AG10803 (cell line): ENCODE data around the gene SYS1.

Experiments
- DNase-seq: peaks from one replicate; pipeline ENCODE4 v3.0.0; 2010; ENCODE audit warnings: low read depth
- H3K4me3 ChIP-seq: 2 replicates; pipeline ENCODE4 v1.5.1; 2011; ENCODE audit warnings: mild to moderate bottlenecking, low read length, control low read depth
- TF ChIP-seq, protein P1 (sequence below): conservative IDR thresholded peaks from 2 replicates; pipeline ENCODE4 v1.5.1; 2011; ENCODE audit warnings: mild to moderate bottlenecking, low read length, control low read depth, inconsistent platforms

The SYS1 gene

DNA sequence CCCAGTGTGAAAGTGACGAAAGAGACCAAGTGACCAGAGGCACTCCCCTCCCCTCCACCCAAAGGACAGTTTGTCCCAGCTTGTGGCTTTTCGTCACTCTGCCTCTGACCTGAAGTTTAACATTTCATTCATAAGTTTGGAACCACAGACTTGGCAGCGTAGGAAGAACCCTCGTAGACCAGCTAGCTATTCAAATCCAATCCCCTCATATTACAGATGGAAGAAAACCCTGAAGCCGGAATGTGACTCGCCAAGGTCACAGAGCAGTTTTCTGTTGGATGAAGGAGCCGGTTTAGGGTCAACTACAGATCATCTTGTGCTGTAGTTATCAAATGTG is 3.9 kb upstream of the SYS1 start:
- no peak overlapping the region for H3K4me3 ChIP-seq
- TF ChIP-seq, protein P1, sequence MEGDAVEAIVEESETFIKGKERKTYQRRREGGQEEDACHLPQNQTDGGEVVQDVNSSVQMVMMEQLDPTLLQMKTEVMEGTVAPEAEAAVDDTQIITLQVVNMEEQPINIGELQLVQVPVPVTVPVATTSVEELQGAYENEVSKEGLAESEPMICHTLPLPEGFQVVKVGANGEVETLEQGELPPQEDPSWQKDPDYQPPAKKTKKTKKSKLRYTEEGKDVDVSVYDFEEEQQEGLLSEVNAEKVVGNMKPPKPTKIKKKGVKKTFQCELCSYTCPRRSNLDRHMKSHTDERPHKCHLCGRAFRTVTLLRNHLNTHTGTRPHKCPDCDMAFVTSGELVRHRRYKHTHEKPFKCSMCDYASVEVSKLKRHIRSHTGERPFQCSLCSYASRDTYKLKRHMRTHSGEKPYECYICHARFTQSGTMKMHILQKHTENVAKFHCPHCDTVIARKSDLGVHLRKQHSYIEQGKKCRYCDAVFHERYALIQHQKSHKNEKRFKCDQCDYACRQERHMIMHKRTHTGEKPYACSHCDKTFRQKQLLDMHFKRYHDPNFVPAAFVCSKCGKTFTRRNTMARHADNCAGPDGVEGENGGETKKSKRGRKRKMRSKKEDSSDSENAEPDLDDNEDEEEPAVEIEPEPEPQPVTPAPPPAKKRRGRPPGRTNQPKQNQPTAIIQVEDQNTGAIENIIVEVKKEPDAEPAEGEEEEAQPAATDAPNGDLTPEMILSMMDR, result no peak
- no peak for DNase-seq

DNA sequence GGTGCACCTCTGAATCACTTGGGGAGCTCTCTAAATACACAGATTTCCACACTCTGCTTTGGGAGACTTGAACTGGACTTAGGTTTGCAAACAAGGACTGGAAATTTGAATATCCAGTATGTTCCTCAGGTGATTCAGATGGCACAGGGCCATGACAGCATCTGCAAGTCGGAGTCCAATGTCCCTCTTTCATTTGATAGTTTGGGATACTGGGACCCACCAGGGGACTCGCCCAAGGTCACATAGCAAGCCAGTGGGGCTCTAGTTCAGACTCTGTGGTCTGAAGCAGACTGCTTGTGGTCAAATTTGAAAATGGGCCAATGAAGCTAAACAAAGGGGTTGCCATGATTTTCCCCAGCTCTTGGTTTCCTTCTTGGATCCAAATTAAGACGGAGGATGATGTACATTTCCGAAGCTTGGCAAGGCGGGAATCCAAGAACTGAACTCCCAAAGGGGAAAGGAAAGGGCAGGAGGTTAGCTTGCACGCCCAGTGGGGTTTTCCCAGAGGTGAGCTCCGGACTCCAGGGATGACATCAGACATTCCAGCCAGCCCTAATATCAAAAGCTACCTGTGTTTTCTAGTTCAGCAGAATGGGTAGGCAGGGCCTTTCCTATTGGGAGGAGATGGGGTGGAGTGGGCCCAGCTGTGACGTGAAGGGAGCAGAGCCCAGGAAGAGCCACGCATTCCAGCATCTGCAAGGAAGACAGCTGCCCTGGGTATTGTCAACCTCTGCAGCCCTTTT is 3.4 kb upstream of the SYS1 start:
- DNase-seq, result peak; percentile 60

DNA sequence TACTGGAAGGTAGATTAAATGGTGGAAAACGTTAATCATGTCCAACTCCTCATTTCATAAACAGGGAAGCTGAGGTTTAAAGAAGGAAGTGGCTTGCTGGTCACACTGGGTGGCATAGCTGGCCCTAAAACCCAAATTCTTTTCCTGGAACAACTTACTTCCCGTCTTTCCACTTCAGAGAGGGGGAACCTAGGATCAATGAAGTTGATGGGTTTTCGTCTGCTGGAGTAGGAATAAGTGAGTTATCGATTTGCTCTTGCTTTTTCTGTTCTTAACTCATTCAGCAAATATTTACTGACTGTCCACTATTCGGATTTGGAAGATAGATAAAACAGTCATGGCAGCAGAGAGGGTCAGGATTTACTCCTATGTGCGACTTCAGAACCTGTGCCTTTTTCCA is 1.2 kb upstream of the SYS1 start:
- TF ChIP-seq, protein P1, result no peak
- no peak overlapping the region for H3K4me3 ChIP-seq
- no peak for DNase-seq

More for the DNA sequence above, 3.4 kb upstream of the SYS1 start:
- H3K4me3 ChIP-seq, result no peak overlapping the region
- TF ChIP-seq, protein P1, result no peak

DNA sequence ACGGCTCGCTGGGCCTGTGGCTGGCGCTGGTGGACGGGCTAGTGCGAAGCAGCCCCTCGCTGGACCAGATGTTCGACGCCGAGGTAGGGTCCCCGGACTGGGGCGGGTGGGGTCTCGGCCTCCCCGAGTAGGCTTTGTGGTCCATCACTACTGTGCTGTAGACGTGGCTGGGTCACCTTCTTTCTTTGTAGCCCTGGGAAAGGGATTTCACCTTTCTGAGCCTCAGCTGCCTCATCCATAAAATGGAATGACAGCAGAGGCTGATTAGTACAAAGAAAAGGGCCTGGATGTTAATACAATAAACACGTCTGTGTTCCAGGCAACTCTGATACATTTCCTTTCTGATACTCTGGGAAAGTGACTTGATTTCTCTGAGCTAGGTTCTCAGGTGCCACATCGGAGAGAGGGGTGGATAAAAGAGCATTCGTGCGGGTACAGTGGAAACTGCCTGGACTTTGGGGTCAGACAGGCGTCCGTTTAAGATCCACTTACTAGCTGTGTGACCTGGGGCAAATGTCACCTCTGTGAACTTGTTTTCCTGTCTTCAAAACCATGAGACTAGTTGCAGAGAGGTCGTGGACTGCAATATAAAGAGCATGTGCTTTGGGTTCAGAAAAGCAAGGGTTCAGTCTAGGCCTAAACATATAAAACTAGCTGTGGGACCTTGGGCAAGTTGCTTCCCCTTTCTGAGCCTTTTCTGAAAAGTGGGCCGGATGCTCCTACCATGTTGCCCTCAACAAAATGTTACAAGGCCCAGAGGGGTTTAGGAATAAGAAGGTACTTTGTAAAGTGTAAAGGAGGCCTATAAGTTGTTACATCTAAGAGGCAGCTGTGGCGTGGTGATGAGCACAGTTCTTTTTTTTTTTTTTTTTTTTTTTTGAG is 896 bp downstream of the SYS1 start:
- peak overlapping the region; percentile 92 for H3K4me3 ChIP-seq
- TF ChIP-seq, protein P1, result no peak
- DNase-seq, result no peak

DNA sequence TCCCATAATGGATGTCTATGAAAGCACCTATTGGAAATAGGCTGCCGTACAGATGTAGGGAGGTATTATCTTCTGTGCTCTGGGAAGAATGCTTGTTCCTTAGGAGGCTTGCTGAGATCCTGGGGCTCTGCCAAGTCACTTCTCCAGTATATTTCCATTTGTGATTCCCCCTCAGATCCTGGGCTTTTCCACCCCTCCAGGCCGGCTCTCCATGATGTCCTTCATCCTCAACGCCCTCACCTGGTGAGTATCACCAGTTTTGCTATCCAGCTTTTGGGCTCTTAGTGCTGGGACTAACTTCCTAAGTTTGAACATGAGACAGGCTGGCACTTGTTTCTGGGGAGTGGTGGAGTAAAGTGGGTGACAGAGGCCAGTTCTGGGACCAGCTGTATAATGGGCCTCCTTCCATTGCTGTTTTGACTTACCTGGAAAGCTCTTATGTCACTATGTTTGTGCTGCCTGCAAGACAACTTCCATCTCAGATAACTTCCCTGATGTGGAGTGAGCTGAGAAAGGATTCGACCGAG is 2.6 kb downstream of the SYS1 start:
- no peak for DNase-seq
- TF ChIP-seq, protein P1, result no peak
- H3K4me3 ChIP-seq, result no peak overlapping the region

DNA sequence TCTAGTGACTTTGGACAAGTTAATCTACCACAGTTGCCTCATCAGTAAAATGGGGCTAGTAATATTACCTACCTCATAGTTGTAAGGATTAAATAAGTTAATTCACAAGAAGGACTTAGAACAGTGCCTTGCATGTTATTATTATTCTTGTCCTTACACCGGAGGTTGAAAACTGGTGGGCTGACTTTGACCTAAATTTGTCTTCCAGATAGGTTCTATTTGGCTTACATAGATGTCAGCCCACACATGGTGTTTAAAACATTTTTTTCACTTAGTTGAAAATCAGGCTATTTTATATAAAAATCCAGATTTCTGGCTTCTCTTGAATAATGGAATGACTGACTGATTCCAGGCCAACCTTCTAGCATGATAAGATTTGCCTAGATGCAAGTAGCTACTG is 3.2 kb downstream of the SYS1 start:
- no peak overlapping the region for H3K4me3 ChIP-seq
- DNase-seq, result no peak
- TF ChIP-seq, protein P1, result no peak
